Measurements from ENCODE around the gene SP7.

GRCh38 chr12:53279283-53279869, 56.8 kb downstream of the SP7 start:
- no peak for TF ChIP-seq CTCF (IDR thresholded peaks at IDR 0.05)
- no peak for TF ChIP-seq POLR2A (IDR thresholded peaks at IDR 0.05)
